OCI-LY3 (cell line): Measurements from ENCODE around the gene CBFA2T2.

Experiments
- EZH2phosphoT487 ChIP-seq: fragments of 200-600 bp; shearing (Covaris generic); IDR thresholded peaks from 2 replicates; pipeline ENCODE4 v1.6.1; 2018; ENCODE audit warnings: antibody characterized with exemption, mixed run types, low read depth
- TF ChIP-seq, protein P1 (sequence below): fragments of 200-600, 300-600 bp; sonication (generic); IDR thresholded peaks from 2 replicates; pipeline ENCODE4 v1.5.1; 2014; ENCODE audit warnings: antibody characterized with exemption, low read length, low read depth

- TF ChIP-seq, protein P1, sequence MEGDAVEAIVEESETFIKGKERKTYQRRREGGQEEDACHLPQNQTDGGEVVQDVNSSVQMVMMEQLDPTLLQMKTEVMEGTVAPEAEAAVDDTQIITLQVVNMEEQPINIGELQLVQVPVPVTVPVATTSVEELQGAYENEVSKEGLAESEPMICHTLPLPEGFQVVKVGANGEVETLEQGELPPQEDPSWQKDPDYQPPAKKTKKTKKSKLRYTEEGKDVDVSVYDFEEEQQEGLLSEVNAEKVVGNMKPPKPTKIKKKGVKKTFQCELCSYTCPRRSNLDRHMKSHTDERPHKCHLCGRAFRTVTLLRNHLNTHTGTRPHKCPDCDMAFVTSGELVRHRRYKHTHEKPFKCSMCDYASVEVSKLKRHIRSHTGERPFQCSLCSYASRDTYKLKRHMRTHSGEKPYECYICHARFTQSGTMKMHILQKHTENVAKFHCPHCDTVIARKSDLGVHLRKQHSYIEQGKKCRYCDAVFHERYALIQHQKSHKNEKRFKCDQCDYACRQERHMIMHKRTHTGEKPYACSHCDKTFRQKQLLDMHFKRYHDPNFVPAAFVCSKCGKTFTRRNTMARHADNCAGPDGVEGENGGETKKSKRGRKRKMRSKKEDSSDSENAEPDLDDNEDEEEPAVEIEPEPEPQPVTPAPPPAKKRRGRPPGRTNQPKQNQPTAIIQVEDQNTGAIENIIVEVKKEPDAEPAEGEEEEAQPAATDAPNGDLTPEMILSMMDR, result no peak
- no peak for TF ChIP-seq EZH2phosphoT487
Observed at GRCh38 chr20:33645072-33645358, 155.1 kb downstream of the CBFA2T2 start.
